HG02938 (cell line): Measurements from ENCODE around the gene CCDC12.
A peak's percentile ranks its signal among the peaks of the same experiment; 100 is the strongest.

Experiments used
- ATAC-seq: cut with Tn5 transposase; IDR thresholded peaks from one replicate; pipeline ENCODE4 v1.9.1; 2021; ENCODE audit warnings: mild to moderate bottlenecking, moderate library complexity; ENCODE audit not compliant: unreplicated experiment

CCDC12 gene

GRCh38 chr3:46942076-46942475 is 34.5 kb downstream of the CCDC12 start:
- ATAC-seq = no peak

GRCh38 chr3:46939578-46940445 is 36.7 kb downstream of the CCDC12 start:
- no peak for ATAC-seq

DNA sequence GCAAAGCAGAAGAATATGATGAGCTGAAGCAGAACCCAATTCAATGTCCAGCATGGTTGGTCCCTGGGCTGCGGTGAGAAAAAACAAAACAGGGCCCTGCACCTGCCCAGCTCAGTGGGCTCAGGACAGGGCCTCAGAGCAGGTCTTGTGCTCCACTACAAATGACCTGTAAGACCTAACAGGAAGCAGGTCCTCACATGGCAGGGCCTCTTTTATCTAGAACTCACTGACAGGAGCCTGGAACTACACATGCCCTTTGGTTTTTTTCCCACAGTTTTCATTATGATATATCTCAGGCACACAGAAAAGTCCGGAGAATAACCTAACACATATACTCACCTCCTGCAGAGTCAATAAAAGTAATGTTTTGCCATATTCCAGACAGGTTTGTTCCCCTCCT is 38.4 kb downstream of the CCDC12 start:
- ATAC-seq = no peak

DNA sequence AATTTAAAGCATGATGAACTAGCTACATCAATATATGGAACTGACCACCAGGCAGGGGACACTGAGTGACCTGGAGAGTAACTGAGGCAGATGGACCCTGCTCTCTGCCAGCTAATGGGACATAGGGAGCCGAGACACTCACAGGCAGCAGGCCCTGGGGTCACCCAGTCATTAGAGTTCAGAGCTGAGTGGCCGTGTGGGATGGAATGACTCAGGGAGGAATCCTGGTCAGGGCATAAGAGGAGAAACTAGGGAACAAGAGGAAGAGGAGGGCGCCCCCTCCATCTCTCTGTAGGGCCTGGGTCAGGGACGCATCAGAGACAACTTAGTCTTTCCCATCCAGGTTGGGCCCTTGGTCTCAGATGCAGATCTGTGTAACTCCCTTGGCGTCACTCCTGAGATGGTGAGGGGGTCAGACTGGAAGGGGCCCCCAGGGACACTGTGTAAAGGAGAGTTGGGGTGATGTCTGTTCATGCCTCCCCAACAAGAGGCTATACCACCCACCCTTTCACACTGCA is 39.8 kb downstream of the CCDC12 start:
- ATAC-seq = no peak

GRCh38 chr3:46935989-46936558 is 40.5 kb downstream of the CCDC12 start:
- ATAC-seq = no peak

DNA sequence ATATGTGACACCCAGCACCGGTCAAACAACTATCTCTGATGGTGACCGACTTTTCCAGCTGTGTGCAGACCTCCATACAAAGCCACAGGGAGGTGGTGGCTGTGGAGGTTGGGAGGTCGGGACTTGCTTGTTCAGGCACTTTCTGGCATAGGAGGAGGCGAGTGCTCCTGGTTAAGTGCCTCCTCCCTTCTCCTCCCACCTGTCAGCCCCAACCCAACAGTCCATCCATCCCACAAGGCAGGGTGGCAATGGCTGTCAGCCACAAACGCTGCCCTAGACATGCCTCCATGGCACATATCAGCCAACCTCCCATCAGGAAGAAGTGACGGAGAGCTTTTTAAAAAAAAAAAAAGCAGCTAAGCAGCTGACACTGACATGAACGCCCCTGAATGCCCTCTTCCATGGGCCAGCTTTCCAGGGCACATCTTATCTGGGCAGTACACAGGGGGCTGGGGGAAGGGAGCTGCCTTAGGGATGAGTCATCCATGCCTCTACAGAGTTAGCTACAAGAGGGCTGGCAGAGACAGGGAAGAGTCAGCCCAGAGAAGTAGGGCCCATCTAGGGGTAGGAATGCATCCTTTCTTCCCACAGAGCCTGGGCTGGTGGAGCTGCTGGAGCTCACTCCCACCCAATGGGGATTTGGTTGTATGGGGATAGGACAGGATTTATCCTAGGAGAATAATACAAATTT is 41.2 kb downstream of the CCDC12 start:
- no peak for ATAC-seq

DNA sequence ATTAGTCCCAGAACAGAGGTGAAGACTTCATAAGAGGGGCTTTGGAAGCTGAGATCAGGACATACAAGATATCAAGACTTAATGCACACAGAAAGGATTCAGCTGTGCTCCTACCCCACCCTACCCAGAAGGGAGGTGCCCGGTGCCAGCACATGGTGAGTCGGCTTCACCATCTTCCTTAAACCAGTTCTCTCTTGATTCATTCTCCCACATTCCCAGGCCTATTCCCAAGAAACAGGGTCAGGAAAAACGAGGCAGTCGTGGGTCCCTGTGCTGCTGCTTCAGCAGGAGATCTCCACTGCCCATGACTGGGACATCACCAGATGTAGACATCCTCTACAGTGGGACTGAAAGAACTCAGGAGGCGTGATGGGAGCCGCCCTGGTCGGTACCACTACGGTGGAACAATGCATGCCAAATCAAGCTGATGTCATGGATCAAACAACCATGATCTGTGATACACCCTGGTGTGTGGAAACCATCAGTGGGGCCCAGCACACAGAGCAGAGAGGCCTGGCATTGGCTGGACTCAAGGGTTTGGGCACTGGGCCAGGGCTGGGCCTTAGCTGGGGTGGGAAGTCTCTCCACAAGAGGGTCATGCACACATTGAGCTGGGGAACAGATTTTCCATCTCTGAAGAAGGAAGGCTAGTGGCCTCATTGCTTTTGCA is 41.9 kb downstream of the CCDC12 start:
- ATAC-seq = no peak

DNA sequence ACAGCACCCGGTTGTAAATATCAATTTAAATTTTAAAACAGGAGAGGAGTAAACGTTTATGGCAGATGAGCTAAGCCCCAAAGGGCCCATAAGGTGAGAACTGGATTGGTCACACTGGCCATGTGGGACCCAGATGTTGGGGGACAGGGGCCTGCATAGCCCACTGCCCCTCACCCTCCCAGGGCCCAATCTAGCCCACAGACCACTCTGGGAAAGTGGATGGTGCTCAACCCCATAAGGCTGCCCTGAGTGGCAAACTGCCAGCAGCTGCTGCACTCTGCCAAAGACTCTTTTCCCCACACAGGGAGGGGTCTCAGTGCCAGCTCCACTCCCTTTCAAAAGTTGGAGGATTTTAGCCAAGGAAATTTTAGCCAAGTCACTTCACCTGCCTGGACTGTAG is 42.5 kb downstream of the CCDC12 start:
- no peak for ATAC-seq

DNA sequence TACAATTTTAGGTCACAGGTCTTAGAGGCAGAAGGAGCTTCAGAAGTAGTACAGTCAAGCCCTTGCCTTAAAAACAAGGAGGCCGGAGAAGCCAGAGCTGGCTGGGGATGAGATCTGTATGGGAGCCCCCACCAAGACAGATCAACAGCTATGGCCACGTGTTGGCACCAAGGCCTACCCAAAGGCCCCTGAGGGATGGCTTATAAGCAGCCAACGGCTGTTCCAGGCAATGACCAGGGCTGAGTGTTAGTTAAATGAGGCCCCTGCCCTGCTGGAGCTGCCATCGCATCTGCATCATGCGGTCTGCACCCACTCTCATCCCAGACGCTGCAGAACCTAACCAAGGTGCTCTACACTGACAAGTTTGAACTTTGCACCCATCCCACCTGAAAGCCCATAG is 43.3 kb downstream of the CCDC12 start:
- no peak for ATAC-seq

GRCh38 chr3:46932455-46933225 is 43.9 kb downstream of the CCDC12 start:
- ATAC-seq = no peak

DNA sequence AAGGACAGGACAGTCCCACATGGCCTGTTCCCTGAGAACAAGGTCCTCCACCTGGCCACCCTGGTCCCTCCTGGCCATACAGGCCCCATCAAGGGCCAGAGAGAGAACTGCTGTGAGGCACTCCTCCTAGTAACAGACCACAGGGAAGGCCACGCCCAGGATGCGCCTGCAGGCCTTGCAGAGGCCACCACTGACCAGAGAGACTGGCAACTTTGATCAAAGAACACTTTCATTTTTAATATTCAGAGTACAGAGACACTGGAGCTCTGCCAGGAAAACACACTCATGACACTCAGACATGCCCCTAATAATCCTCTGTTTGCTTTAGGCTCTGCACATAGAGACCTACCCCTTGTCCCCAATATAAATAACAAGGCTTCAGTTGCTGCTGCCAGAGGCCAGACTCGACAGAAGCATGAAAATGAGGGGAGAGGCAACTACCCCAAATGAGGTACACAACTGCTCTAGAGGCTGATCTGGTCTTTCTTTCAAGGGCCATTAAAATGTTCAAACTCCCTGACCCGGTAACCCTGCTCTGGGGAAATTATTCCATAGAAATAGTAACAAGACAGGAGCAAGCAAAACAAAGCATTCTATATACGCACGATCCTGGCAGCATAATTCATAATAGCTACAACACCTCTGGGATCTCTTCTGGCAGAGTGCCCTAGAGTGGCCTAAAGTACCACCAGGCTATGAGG is 44.8 kb downstream of the CCDC12 start:
- no peak for ATAC-seq

- ATAC-seq = no peak
Observed at GRCh38 chr3:46930945-46931403, 45.6 kb downstream of the CCDC12 start.

DNA sequence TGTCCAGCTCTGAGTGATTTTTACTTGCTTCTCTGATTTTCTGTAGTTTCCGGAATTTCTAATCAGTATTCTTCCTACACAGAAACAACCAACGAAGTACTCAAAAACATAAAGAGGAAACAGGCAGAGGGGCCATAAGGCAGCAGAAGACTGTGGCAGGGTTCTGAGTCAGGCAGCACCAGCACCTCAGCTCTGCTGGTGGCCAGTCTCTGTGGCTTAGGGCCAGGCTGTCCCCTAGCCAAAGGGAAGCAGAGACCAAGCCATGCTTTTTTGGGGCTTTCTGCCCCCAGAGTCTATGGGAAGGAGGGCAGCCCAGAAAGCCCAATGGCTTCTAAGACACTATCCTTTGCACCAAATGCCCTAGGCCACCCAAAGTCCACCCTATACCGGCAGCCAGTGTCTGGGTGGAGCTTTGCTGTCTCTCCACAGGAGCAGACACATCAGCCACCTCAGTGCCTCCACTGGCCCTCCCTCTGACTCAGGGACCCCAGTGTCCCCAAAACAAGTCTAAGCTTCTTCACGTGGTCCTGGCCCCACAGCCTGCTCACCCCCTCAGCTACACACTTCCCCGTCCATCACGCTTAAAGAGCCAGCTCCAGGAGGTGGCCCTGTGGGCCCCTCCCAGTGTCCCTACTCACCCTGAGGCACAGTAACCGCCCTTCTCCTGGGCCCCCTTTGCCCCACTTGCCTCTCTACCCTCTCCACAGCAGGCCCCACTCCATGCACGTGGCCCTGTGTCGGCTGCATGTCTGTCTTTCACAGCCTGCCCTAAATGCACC is 46.2 kb downstream of the CCDC12 start:
- no peak for ATAC-seq

DNA sequence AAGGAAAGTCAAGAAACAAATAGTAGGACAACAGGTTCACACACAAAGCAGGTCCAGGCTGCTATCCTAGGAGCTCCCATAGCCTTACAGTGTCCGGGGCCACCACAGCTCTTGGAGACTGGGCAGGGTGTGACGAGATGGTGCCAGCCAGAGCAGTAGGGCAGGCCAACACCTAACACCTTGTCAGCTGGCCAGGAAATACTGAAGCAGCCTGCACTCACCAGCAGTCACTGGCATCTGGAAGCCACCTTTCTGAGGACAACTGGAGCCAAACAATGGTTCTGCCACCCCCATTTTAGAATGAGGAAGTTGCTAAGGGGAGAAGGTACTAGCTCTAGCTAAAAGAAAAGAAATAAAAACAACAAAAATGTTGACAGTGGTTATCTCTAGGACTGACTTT is 47.2 kb downstream of the CCDC12 start:
- ATAC-seq = no peak

DNA sequence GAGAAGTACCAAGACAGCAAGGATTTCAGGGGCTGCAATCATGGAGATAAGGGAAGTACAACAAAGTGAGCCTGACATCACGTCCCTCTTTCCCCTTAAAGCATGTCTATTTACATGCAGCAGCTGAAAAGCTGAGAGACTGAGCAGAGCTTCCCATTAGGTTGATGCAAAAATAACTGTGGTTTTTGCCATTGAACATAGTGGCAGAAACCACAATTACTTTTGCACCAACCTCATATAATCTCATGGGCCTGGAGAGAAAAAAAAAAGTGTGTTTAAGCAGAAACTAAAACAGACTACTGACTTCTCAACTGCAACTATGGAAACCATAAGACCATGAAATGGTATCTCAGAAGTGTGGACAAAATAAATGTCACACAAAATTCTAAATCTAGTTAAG is 48.3 kb downstream of the CCDC12 start:
- ATAC-seq = no peak

- ATAC-seq = no peak
Observed at GRCh38 chr3:46927718-46928073, 48.8 kb downstream of the CCDC12 start.

DNA sequence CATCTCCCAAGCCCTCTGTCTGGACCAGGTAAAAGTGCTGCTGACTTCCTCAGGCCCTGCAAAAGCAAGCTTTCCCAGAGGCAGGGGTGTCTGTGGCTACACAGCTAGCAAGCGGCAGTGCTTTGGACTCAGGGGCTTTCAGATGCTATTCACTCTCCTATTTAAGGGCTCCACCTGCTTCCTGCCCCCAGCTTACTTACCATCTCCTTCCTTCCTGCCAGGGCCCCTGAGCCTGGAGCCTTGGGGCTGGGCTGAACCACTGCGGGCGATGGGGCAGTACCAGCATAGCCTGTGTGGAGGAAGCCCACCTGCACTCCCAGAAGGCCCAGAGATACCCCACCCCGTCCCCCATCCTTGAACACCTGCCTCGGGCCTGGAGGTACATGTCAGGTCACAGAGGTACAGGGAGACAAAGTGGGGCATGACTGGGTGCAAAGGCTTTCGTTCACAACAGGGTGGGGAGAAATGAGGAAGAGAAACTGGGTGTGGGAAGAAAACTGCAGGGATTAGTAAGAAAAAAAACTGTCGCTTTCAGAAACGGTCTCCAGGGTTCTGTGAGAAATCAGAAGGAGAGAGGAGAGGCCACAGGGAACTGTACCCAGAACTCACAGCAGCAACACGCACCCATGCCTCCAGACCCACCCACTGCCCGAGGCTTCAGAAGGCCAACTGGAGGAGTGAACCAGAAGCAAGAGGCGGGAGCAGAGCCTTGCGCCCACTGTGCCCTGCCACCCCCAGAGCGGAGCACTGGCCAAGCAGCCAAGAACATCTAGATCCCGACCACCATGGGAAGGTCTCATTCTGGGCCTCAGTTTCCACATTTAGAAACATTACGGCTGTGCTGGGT is 49.5 kb downstream of the CCDC12 start:
- peak; percentile 60 for ATAC-seq

- no peak for ATAC-seq
Observed at GRCh38 chr3:46926447-46926846, 50.1 kb downstream of the CCDC12 start.
